Mesothelial cell of epicardium (in vitro differentiated cells): ENCODE measurements around the gene ELOVL4. TPM values are rescaled to one million over a fixed set of nuclear protein-coding genes. Genes with fewer than 3 reads are reported as not detected.

Source experiments
- DNase-seq, 2 experiments: peaks; one replicate each; pipeline ENCODE4 v3.0.0; 2021; ENCODE audit warnings: low spot score in 2 of 2; ENCODE audit not compliant: unreplicated experiment in 2 of 2
- H3K27ac Mint-ChIP-seq: 2 replicates; pipeline ENCODE4 v1.8.0; 2021; ENCODE audit warnings: mixed read lengths
- H3K27me3 Mint-ChIP-seq: 2 replicates; pipeline ENCODE4 v1.8.0; 2021; ENCODE audit warnings: low read depth, mixed read lengths
- H3K36me3 Mint-ChIP-seq: 2 replicates; pipeline ENCODE4 v1.8.0; 2021; ENCODE audit warnings: mixed read lengths
- H3K4me1 Mint-ChIP-seq: 2 replicates; pipeline ENCODE4 v1.8.0; 2021; ENCODE audit warnings: mixed read lengths
- H3K4me3 Mint-ChIP-seq: 2 replicates; pipeline ENCODE4 v1.8.0; 2021; ENCODE audit warnings: mild to moderate bottlenecking, moderate library complexity, mixed read lengths
- H3K9me3 Mint-ChIP-seq: 2 replicates; pipeline ENCODE4 v1.8.0; 2021; ENCODE audit warnings: mixed read lengths
- total RNA-seq: library from RNA; stranded (reverse); gene quantifications from 3 replicates; pipeline ENCODE4 v1.2.1, GENCODE V29; 2021
- TF ChIP-seq, protein P1 (sequence below): fragments of 200-600 bp; sonication (generic); IDR thresholded peaks from one replicate; pipeline ENCODE4 v1.5.0; 2021; ENCODE audit warnings: antibody characterized with exemption; ENCODE audit not compliant: unreplicated experiment

ELOVL4 gene
- total RNA-seq, 1 donor from 2014 or later: 3.6 TPM

DNA sequence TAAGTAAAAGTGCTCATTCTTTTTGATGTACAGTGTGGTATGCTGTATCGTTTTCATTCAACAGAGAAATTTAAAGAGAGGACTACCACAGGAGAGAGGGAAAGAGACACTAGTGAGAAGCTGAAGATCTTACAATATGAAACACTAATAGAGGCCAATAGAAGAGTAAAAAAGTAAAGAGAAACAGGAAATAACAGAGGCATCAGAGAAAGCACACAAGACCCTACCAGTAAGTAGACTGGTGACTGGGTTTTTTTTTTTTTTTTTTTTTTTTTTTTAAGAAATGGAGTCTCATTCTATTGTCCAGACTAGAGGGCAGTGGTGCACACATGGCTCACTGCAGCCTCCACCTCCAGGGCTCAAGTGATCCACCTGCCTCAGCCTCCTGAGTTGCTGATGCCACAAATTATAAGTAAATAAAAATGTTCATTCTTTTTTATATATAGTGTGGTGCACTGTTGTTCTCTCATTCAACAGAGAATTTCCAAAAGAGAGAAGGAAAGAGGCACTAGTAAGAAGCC, 18.8 kb downstream of the ELOVL4 start:
- H3K4me1 Mint-ChIP-seq: peaks cover 5% of the 10 kb centered on the region
- H3K9me3 Mint-ChIP-seq: no peaks in the 10 kb centered on the region
- TF ChIP-seq, protein P1, sequence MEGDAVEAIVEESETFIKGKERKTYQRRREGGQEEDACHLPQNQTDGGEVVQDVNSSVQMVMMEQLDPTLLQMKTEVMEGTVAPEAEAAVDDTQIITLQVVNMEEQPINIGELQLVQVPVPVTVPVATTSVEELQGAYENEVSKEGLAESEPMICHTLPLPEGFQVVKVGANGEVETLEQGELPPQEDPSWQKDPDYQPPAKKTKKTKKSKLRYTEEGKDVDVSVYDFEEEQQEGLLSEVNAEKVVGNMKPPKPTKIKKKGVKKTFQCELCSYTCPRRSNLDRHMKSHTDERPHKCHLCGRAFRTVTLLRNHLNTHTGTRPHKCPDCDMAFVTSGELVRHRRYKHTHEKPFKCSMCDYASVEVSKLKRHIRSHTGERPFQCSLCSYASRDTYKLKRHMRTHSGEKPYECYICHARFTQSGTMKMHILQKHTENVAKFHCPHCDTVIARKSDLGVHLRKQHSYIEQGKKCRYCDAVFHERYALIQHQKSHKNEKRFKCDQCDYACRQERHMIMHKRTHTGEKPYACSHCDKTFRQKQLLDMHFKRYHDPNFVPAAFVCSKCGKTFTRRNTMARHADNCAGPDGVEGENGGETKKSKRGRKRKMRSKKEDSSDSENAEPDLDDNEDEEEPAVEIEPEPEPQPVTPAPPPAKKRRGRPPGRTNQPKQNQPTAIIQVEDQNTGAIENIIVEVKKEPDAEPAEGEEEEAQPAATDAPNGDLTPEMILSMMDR: no peak
- H3K36me3 Mint-ChIP-seq: no peaks in the 10 kb centered on the region
- DNase-seq: no peak
- H3K27me3 Mint-ChIP-seq: no peaks in the 10 kb centered on the region
- H3K27ac Mint-ChIP-seq: peak overlapping the region; percentile 64
- H3K4me3 Mint-ChIP-seq: no peak overlapping the region

DNA sequence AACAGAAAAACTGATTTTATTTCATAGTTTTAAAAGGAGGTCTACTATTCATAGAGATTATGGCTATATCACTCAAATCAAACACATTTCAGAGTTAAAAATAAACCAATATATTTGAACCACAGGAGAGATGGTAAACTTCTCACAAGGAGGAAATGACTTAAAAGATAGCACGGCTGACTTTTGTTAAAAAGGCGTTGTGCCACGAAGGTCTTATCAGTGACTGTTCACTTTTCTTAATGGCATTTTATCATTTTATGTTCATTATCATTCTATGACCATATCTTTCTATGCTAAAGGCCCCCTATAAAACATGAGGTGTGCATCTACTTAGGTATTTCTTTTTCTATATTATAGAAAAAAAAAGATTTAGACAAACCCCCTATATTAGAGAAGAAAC, 19.6 kb downstream of the ELOVL4 start:
- Mint-ChIP-seq H3K9me3 (no peaks in the 10 kb centered on the region), H3K27ac (peak overlapping the region; percentile 64), H3K4me1 (peaks cover 5% of the 10 kb centered on the region), H3K36me3 (no peaks in the 10 kb centered on the region), H3K4me3 (no peak overlapping the region), H3K27me3 (no peaks in the 10 kb centered on the region)
- TF ChIP-seq, protein P1: no peak
- DNase-seq: no peak

DNA sequence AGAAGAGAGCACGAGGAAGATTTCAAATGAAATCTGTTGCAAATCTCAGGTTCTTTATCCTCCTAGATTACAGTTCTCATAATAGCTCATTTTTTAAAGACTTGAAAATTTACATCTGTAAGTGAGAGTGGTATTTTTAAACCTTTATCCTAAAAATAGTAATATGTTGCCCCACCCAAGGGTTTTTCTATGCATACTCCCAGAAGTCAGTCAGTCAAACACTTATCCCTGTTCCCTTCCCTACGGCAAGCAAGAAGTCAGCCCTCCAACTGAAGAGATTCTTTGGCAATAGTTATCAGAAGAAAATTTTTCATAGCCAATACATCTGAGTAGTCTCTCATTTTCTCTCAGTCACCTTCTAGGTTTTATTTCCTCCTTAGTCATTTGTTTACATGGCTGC, 24.1 kb downstream of the ELOVL4 start:
- TF ChIP-seq, protein P1: no peak
- Mint-ChIP-seq H3K27ac (no peak overlapping the region), H3K9me3 (no peaks in the 10 kb centered on the region), H3K36me3 (peaks cover 4% of the 10 kb centered on the region), H3K27me3 (no peaks in the 10 kb centered on the region), H3K4me1 (peaks cover 3% of the 10 kb centered on the region), H3K4me3 (no peak overlapping the region)
- DNase-seq: no peak

DNA sequence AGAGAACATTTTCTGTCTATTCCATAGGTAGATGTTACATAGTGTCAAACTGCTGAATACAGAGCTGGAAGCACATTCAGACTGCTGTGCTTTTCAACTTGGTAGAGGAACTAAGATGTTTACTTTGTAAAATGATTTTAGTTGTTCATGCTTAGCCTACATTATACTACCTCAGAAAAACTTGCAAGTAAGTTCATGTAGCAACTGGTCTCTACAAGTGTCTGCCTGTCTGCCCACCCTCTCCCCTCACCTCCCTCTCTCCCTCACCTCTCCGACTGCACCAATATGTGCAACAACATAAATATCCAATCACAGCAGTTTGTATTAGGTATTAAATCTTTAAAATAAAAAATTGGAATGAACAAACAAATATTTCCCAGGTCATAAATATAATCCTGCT, 25.3 kb downstream of the ELOVL4 start:
- Mint-ChIP-seq H3K36me3 (peaks cover 4% of the 10 kb centered on the region), H3K9me3 (no peaks in the 10 kb centered on the region)

DNA sequence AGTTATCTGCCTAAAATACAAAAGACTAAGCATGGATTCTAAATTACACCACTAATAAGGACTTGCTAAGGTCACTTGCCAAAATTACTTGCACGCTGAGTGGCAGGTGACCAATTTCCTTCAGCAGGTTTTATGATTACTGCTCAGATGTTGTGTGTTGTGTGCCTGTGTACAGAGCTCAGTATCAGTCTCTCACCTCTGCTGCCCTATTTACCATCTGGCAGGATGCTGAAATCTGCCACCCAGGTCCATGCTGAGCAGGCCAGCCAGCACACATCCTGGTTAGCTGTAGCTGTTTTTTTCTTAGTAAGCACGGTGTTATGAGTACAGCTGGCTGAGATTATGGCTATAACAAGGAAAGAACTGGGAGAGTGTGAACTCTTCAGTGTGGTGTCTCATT, 34.0 kb downstream of the ELOVL4 start:
- Mint-ChIP-seq H3K27me3 (peaks cover 4% of the 10 kb centered on the region), H3K4me1 (no peaks in the 10 kb centered on the region), H3K4me3 (no peak overlapping the region), H3K9me3 (no peaks in the 10 kb centered on the region), H3K27ac (no peak overlapping the region), H3K36me3 (peaks cover 4% of the 10 kb centered on the region)
- DNase-seq: no peak
- TF ChIP-seq, protein P1: no peak

More for the DNA sequence above, 25.3 kb downstream of the ELOVL4 start:
- DNase-seq: no peak
- H3K4me1 Mint-ChIP-seq: no peaks in the 10 kb centered on the region
- H3K27ac Mint-ChIP-seq: no peak overlapping the region
- no peak overlapping the region for H3K4me3 Mint-ChIP-seq
- H3K27me3 Mint-ChIP-seq: no peaks in the 10 kb centered on the region
- TF ChIP-seq, protein P1: no peak

DNA sequence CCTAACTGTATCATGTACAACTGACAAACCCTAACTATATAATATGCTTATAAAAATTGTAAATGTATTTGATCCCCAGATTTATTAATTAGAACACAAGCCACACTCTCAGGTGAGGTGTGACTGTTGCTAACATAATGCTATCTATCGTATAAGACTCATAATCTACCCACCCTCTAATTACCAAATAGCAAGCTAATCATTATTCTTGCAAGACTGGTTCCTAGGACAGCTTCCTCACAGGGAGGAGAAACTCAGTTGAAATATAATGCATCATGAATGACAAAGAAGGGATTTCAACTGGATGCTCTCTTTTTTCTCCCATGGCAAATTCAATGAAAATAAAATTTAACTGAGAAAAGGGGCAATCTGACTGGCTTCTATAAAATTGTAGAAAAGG, 35.4 kb downstream of the ELOVL4 start:
- no peaks in the 10 kb centered on the region for H3K9me3 Mint-ChIP-seq
- no peak overlapping the region for H3K27ac Mint-ChIP-seq
- no peak overlapping the region for H3K4me3 Mint-ChIP-seq
- DNase-seq: no peak
- TF ChIP-seq, protein P1: no peak
- H3K27me3 Mint-ChIP-seq: peaks cover 8% of the 10 kb centered on the region
- H3K36me3 Mint-ChIP-seq: peaks cover 4% of the 10 kb centered on the region
- no peaks in the 10 kb centered on the region for H3K4me1 Mint-ChIP-seq
